ENCODE results near the gene PEDS1.
A peak's percentile ranks its signal among the peaks of the same experiment; 100 is the strongest.
"Not testable (repeated sequence)": the region's sequence is repeated elsewhere in the genome, so short reads cannot be mapped to it uniquely, and the experiment has no call there.

PEDS1 gene

DNA sequence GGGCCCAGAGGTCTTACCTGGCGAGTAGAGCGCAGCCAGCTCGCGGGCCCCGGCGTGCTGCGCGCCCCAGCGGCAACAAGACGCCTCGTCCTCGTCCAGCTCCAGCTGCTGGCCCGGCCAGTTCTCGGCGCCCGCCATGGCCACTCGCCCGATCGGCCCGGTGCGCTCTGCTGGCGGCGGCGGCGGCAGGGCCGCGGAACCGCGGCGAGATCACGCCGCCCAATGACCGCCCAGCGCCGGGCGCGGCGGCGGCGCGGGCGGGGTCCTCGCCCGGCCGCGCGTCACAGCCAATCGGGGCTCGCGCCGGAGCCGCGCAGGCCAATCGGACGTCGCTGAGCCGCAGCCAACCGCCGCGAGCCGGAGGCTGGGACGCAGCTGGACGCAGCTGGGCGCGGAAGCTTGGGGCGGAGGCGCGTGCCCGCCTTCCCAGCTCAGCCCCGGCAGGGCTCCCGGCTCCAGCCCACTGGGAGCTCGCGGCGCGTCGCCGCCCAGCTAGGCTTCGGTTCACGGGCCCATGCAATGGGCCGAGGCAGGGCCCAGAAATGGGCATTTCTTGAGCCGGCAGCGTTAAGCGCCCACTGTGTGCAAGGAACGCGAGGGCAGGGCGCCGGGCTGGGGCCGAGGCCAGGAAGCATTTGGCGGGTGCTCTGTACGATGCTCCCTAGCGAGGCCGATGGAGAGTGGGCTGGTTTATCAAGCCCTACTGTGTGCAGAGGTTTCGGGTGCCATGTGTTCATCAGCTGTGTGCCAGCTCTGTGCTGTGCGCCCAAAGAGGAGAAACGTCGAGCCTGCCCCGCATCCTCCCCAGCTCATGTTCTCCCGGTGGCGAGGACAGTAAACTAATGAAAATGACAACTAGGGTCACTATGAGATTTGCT lies at the start of gene PEDS1:
Gene PEDS1, minus strand, starts transcription at position 224 of the 878 bp plus-strand sequence. Its CDS starts 86 bp downstream, at position 138.
- peak; percentile 43 for DNase-seq

- DNase-seq: no peak
Measured at GRCh38 chr20:50202677-50203076, 49.2 kb upstream of the PEDS1 start.

DNA sequence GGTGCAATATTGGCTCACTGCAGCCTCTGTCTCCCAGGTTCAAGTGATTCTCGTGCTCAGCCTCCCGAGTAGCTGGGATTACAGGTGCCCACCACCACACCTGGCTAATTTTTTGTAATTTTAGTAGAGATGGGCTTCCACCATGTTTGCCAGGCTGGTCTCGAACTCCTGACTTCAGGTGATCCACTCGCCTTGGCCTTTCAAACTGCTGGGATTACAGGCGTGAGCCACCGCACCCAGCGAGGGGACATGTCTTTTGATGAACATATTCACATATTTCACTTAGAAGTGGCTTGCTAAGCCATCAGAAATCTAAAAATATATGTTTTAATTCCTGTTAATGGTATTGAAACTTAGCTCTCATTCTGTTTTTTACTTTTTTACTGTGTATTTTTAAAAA lies 48.2 kb upstream of the PEDS1 start:
- not testable (repeated sequence) for DNase-seq

DNA sequence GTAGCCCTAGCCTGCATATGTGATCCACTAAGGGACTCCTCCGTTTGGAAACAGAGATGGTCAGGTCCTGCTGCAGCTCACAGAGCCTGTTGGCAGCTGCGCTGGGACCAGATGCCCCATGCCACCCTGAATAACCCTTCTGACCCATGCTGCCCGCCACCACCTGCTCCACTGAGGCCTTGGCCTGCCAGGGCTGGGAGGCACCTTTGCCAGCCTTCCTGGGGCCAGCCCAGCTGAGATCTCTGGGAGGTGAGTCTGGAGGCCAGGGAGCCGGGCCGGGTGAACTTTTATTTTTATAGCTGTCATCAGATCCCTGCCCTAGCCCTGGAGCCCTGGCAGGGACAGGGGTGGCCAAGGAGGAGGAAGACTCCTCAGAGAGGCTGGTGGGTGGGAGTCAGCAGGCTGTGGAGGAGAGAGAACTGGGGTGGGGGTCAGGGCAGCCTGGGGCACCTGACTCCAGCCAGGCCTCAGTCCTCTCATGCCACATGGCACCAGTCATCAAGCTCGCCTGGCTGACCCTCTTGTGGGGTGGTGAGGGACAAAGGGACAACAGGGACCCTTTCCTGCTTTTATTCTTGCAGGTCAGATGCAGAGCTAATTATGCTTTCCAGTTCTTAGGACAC lies 47.1 kb upstream of the PEDS1 start:
- no peak for DNase-seq

- no peak for DNase-seq
Measured at GRCh38 chr20:50199703-50200102, 46.2 kb upstream of the PEDS1 start.

DNA sequence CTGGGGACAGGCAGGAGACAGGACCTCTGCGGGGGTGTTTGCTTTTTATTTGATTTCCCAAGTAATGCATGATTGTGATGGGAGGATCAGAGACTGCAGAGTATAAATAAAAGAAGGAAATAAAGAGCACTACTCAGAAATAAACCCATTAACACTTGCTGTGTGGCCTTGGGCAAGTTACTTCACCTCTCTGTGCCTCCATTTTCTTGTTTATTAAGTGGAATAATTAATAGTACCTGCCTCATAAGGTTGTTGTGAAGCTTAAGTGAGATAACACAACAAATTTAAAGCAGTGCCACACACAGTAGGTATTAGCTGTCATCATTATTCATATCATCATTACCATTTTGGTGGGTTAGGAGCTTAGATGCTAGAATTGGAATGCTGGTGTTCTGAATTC lies 45.2 kb upstream of the PEDS1 start:
- DNase-seq: no peak

DNA sequence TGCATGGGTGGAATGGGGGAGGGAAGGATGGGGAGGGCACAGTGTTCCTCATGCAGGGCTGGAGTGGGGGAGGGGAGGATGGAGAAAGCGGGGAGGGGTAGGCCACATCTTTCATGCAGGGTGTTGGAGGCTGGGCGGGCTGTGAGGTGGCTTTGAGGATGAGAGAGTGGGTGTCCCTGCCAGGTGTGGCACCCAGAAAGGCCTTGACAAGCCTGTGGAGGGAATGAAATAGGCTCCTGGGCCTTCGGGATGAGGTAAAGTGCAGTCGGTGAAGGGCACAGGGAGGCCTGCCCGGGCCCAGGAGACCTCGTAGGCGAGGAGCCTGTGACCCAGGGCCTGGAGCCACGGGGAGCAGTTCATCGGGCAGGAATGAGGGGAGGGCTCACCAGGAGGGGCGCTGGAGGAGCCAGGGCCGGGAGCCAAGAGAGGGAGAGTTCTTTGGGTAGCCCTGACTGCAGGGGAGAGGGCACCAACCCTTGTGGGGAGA lies 44.7 kb upstream of the PEDS1 start:
- no peak for DNase-seq

GRCh38 chr20:50197463-50198179 lies 44.1 kb upstream of the PEDS1 start:
- DNase-seq: no peak

DNA sequence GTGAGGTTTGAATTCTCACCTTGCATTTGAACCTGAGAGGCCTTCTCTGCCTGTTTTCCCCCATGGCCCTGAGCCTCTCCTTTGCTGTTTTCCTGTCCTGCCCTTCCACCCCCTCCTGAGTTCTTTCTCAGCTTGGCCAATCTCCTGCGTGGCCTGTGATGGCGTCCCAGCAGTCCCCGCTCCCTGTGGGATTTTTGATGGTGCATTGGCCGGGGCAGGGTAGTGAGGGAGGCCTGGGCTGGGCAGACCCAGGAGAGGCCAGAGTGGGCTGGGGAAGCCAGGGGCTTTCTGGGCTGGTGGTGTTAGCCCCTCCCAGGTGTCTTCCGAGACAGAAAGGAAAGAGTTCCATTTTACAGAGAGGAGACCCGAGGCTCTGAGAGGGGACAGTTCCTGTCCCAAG lies 43.4 kb upstream of the PEDS1 start:
- DNase-seq: no peak

DNA sequence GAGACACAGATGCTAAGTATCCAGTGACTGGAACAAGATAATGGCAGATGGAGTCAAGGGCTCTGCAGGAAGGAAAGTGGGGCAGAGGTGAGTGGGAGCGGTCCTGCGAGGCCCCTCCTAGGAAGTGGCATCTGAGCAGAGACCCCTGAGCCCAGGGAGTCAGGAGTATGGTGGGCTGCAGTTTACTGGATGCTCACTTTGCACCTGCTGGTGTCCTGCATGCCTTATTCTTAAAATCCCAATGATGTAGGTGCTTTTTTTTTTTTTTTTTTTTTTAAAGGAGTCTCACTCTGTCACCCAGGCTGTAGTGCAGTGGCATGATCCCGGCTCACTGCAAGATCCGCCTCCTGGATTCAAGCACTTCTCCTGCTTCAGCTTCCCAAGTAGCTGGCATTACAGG lies 42.7 kb upstream of the PEDS1 start:
- DNase-seq: no peak

DNA sequence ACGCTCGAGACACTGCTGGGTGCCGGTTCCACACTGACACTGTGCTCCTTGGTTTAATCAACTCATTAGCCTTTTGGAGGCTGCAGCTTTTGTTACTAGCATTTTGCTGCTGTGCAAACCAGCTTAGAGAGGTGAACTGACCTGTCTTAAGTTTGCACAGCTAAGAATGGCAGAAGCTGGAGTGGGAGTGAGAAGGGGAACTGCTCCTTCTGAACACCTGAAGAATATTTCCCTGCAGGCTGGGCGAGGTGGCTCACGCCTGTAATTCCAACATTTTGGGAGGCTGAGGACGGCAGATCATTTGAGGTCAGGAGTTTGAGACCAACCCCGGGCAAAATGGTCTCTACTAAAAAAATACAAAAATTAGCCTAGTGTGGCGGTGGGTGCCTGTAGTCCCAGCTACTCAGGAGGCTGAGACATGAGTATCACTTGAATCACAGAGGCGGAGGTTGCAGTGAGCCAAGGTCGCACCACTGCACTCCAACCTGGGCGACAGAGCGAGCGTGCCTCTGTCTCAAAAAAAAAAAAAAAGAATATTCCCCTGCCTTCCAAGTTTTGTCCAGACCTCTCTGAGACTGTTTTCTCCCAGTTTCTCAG lies 42.1 kb upstream of the PEDS1 start:
- no peak for DNase-seq

DNA sequence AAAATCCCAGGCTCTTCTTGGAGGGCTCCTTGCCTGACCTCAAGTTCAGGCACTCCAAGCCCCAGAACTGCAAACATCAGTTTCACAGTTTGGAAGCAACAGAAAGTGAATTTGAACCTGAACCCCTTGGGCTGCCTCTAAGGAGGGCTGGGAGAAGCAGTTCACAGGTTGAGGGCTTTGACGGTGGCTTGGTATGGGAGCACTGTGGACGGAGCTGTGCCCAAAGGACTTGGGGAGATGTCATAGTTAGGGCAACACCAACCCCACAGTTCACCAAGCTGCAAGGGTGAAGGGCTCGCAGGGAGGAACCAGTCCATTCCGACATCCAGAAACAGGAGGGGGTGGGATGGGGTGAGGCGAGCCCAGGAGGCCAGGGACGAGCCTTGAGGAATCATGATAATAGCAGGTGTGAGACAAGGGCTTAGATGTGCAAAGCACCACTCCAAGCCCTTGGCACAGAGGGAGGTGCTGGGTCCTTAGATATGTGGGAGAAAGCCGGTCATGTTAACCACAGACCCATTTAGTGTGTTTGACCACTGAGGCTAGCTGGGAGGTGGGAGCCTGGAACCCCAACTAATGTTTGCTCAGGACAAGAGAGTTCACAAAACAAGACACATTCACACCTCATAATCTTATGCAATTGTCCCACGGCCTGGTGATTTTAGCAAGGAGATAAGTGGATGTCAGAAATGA lies 41.5 kb upstream of the PEDS1 start:
- no peak for DNase-seq

DNA sequence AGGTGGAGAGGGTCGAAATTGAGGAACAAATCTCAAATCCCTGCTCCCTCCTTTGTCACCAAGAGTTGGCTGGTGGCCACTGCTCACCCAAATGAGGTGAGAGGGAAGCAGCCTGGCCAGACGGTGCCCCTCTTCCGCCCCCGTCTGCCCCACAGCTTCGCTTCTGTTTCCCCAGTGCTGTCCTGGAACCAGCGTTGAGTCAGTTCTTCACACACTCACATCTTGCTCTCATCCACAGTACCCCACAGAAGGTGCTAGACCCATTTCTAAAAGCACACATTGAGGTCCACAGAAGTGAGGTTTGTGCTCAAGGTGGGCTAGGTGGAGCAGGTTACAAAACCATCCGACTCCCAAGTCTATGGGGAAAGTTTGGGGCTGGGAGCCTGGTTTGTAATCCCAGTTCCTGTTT lies 40.9 kb upstream of the PEDS1 start:
- no peak for DNase-seq

DNA sequence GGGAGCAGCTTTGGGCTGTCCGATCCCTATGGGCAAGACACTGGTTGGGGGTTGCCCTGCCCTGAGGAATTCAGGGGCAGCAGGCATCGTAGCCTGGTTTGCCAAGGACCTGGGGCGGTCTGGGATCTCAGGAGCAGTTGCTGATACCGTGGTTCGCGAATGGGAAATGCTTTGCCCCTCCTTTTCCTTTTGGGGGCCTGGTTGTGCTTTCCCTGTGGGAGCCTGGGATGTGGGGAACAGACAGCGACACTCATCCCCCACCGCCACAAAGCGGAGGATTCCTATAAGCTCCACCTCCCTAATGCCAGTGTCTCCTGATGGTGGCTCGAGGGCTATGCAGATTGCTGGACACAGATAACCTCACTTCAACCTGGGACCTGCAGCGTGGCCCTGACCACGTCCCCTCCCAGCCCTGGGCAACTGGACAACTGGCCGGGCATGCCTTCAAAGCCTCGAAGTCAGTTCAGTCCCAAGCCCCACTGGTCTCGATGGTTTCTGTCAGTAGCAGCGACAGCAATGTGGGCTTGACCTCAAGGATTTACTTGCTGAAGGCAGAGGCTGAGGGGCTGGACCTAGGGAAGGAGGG lies 40.4 kb upstream of the PEDS1 start:
- no peak for DNase-seq

GRCh38 chr20:50193199-50193835 lies 39.8 kb upstream of the PEDS1 start:
- DNase-seq: no peak

DNA sequence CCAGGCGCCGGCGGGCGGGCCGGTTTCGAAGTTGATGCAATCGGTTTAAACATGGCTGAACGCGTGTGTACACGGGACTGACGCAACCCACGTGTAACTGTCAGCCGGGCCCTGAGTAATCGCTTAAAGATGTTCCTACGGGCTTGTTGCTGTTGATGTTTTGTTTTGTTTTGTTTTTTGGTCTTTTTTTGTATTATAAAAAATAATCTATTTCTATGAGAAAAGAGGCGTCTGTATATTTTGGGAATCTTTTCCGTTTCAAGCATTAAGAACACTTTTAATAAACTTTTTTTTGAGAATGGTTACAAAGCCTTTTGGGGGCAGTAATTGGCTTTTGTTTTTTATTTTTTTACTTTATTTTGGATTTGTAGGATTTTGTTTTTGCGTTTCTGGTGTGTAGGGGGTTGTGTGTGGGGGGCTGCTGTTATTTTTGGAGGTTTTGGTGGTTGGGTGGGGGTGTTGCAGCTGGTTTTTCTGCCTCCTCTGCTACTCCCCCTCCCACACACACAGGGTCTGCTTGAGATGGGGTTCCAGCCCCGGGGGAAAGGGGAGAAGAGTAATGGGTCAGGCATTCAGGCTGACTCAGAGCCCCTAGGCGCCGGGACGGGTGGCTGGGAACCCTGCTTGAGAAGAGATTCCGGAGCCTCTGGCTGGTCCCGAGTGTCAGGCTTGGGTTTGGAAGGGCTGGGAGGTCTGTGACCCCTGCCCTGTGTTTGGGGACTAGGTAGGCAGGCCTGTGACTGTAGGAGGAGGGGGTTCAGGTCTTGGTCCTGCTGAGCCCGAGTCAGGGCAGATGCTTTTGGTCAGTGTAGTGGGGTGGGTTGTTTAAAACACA lies 39.1 kb upstream of the PEDS1 start:
- peak; percentile 58 for DNase-seq

GRCh38 chr20:50191544-50192363 lies 38.2 kb upstream of the PEDS1 start:
- peak; percentile 58 for DNase-seq

DNA sequence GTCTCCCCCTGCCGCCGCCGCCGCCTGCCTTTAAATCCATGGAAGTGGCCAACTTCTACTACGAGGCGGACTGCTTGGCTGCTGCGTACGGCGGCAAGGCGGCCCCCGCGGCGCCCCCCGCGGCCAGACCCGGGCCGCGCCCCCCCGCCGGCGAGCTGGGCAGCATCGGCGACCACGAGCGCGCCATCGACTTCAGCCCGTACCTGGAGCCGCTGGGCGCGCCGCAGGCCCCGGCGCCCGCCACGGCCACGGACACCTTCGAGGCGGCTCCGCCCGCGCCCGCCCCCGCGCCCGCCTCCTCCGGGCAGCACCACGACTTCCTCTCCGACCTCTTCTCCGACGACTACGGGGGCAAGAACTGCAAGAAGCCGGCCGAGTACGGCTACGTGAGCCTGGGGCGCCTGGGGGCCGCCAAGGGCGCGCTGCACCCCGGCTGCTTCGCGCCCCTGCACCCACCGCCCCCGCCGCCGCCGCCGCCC lies 37.6 kb upstream of the PEDS1 start:
- no peak for DNase-seq

DNA sequence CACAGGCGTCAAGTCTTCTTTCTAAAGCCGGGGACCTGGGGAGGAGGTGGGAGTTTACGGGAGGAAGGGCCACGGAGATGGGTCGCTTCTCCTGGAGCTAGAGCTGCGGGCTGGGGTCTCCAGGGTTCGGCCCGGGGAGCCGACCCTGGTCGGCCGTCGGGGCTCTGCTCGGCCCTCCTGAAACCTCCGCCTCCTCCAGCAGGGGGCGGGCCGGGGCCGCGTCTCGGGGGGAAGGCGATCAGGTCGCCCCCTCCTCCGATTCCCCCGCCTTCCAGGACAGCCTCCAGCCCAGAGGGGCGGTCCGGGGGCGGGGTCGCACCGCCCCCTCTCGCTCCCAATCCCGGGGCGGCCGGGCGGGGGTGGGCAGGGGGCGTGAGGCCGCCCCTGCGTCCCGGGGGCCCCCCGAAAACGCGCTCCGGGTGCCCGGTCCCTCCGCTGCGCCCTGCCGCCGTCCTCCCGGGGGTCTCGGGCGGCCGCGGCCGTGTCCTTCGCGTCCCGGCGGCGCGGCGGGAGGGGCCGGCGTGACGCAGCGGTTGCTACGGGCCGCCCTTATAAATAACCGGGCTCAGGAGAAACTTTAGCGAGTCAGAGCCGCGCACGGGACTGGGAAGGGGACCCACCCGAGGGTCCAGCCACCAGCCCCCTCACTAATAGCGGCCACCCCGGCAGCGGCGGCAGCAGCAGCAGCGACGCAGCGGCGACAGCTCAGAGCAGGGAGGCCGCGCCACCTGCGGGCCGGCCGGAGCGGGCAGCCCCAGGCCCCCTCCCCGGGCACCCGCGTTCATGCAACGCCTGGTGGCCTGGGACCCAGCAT lies 36.9 kb upstream of the PEDS1 start, which contains the start of gene CEBPB:
Gene CEBPB, plus strand, starts transcription at position 580 of the 814 bp plus-strand sequence. Its CDS starts 204 bp downstream, at position 784.
- DNase-seq: peak; percentile 53
